Measurements from ENCODE around the gene STARD10.

The STARD10 gene

GRCh38 chr11:72744474-72744873 lies 49.4 kb downstream of the STARD10 start:
- no peak for DNase-seq (ENCODE audit: low spot score)

GRCh38 chr11:72743321-72744221 lies 50.3 kb downstream of the STARD10 start:
- no peak for DNase-seq (ENCODE audit: low spot score)

- no peak for DNase-seq (ENCODE audit: low spot score)
Observed at GRCh38 chr11:72742513-72743320, 51.1 kb downstream of the STARD10 start.

- no peak for DNase-seq (ENCODE audit: low spot score)
Observed at GRCh38 chr11:72741849-72742512, 51.9 kb downstream of the STARD10 start.

GRCh38 chr11:72741429-72741833 lies 52.4 kb downstream of the STARD10 start:
- peak; percentile 44 for DNase-seq (ENCODE audit: low spot score)

- DNase-seq (ENCODE audit: low spot score): no peak
Observed at GRCh38 chr11:72740562-72741428, 53.1 kb downstream of the STARD10 start.

GRCh38 chr11:72740060-72740424 lies 53.8 kb downstream of the STARD10 start:
- no peak for DNase-seq (ENCODE audit: low spot score)

GRCh38 chr11:72739240-72740059 lies 54.4 kb downstream of the STARD10 start:
- no peak for DNase-seq (ENCODE audit: low spot score)

- DNase-seq (ENCODE audit: low spot score): peak; percentile 40
Observed at GRCh38 chr11:72738199-72739141, 55.4 kb downstream of the STARD10 start.

GRCh38 chr11:72737336-72737735 lies 56.5 kb downstream of the STARD10 start:
- no peak for DNase-seq (ENCODE audit: low spot score)

GRCh38 chr11:72736452-72737069 lies 57.3 kb downstream of the STARD10 start:
- peak; percentile 64 for DNase-seq (ENCODE audit: low spot score)

- peak; percentile 51 for DNase-seq (ENCODE audit: low spot score)
Observed at GRCh38 chr11:72735495-72736027, 58.3 kb downstream of the STARD10 start.

- DNase-seq (ENCODE audit: low spot score): no peak
Observed at GRCh38 chr11:72732329-72732728, 61.5 kb downstream of the STARD10 start.

GRCh38 chr11:72730737-72731136 lies 63.1 kb downstream of the STARD10 start:
- no peak for DNase-seq (ENCODE audit: low spot score)

- DNase-seq (ENCODE audit: low spot score): no peak
Observed at GRCh38 chr11:72730243-72730642, 63.6 kb downstream of the STARD10 start.

- DNase-seq (ENCODE audit: low spot score): no peak
Observed at GRCh38 chr11:72727521-72727920, 66.3 kb downstream of the STARD10 start.

- DNase-seq (ENCODE audit: low spot score): no peak
Observed at GRCh38 chr11:72726266-72727220, 67.3 kb downstream of the STARD10 start.

- no peak for DNase-seq (ENCODE audit: low spot score)
Observed at GRCh38 chr11:72725724-72726028, 68.2 kb downstream of the STARD10 start.
